SHP77 treated with DMSO at 0.1 percent for 48 hours (cell line): ENCODE measurements around the gene MED12L.
"Not testable (repeated sequence)": the region's sequence is repeated elsewhere in the genome, so short reads cannot be mapped to it uniquely, and the experiment has no call there.

Experiments used
- DNase-seq: peaks from one replicate; lab custom pipeline; 2025; lab: John Stamatoyannopoulos, UW

MED12L gene

DNA sequence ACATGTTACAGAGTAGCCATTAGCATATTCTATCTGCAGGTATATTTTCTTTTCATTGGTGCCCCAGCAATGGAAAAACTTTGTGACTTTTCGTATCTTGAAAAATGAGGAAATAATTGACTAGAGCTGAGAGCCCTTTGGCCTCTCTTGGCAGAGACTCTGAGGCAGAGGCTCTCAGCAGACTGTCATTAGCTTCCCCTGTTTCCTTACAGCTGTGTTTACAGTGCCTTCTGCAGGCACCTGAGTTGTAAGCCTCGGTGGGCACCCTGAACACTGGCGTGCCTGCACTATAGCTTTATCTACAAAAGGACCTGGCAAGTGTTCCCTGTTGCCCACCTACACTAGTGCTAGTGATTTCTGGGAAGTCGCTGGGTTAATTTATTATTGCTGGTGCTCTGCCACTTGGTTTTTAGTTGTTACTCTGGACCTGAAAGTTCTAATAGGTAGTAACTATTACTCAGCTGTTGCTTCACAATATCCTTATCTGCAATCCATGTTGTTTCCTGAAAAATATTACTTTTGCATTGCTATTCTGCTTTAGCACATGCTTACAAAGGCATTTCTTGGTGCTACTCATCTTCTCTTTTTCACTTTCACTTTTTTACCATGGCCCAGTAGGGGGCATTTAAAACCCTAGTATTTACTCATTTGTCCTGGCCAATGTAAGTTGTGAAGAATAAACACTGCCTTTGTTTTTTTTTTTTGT is 125.4 kb downstream of the MED12L start:
- no peak for DNase-seq

DNA sequence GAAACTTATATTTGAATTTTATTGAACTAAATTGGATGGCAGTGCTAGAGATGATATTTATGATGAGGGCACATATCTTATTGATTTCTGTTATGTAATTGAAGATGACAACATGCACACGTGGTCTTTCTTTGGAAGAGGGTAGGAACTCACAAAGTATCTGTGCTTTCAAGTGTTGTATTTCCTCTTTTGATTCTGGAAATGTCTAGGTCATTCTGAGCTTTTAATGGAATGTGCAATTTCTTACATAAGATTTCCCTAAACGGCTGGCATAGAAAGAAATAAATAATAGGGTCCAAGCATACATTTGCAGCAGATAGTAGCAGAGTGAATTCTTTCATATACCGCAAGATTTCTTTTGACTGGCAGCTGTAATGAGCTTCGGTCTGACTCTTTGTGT is 127.7 kb downstream of the MED12L start:
- DNase-seq = no peak

DNA sequence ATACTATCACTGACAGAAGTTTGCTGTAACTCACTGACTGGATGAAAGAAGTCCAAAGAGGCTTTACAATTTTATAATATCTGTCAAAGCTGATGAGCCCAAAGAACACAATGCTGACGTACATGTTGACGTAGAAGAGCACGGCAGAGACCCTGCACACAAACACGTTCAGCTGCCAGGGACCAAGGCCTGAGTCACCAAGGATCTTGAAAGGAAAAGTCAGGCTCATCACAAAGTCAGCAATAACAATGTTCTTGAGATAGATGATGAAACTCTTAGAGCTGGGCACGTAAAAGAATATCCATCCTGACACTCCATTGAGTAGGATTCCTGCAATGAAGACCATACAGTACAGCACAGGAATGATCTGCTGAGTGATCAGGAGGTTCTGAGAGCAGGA is 128.4 kb downstream of the MED12L start:
- DNase-seq = no peak

DNA sequence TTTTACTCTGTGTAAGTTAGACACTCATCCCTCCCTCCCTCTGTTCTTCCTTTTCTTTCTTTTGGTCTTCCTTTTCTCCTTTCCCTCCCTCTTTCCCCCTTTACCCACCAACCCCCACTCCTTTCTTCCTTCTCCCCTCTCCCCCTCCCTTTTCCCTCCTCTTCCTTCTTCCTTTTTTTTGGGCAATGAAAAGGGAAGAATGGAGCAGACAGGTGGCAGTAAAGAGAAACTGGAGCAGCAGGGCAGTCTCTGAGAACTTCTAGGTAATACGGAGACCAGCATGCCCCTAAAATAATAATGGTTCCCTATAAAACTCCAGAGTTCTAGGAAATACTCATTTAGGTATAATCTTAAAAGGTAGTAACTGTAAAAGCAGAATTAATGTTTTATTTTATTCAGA is 129.0 kb downstream of the MED12L start:
- DNase-seq = no peak

DNA sequence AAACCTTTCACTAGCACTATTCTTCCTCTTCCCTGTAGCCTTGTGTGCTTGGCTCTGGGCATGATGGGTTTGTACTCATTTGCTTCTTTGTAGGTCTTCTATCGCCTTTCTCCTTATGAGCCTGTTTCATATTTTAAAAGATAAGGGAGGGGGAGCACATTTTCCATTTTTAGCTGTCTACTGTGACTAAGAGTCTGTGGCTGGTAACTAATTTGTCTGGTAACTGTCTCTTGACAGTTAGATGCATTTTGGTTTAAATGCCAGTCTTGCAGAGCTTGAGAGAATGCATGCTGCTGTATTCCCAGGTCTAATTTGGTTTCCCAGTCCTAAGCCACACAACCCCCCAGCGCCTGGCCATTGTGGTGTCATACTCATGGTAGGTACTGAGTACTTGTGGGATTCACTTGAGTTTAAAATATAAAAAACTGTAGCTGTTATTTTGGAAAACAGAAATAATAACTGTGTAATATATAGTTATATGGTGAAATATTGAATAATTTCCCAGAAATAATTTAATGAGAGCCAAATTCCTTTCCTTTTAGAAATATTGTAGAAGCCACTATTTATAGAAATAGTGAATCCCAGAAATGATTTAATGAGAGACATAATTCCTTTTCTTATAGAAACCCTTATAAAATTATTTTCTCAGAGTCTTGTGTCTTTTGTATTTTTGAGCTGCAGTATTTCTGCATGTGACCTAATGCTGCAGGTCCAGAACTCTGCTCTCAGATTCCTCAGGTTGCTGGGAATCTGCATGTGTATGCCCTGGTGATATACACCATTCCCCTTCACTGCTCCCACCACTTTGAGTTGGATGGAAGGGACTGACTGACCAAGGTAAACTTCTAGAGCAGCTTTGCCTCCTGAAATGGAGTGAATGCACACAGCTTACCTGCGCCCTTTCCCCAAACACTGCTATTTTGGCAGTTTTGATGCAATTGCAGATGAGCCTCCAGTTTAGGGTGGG is 131.5 kb downstream of the MED12L start:
- DNase-seq = no peak

DNA sequence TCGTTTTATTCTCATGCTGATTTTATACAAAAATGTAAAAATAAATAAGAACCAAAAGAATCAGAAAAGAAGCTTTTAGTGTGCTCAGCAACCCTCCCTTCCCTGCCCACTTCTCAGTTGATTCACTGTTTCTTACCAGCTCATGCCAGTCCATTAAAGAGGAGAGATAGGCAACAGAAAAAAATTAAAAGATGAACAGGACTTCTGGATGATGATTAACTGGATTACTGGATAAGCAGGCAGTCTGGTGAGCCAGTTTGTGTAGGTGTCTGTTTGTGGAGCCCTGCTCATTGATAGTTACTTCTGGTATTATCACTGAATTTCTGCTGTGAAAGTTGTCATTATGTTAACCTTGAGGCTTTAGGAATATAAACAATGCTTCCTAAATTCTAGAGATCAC is 132.7 kb downstream of the MED12L start:
- no peak for DNase-seq

DNA sequence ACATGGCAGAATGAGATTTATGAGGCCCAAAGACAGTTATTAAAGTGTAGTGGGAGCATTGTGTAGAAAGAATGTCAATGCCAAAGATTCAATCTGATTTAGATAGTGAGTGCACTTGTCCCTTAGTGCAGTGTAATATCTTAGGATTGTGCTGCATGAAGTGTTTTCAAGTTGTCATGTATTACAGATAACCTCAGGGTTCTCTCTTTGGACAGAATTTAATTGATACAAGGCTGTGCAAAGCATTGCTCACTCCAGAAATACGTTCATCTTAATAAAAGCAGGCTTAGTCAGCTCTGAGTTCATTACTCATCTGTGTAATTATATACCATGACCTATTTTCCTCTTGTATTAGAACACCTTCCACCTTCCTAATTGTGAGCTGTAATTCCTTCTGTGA is 133.6 kb downstream of the MED12L start:
- no peak for DNase-seq

DNA sequence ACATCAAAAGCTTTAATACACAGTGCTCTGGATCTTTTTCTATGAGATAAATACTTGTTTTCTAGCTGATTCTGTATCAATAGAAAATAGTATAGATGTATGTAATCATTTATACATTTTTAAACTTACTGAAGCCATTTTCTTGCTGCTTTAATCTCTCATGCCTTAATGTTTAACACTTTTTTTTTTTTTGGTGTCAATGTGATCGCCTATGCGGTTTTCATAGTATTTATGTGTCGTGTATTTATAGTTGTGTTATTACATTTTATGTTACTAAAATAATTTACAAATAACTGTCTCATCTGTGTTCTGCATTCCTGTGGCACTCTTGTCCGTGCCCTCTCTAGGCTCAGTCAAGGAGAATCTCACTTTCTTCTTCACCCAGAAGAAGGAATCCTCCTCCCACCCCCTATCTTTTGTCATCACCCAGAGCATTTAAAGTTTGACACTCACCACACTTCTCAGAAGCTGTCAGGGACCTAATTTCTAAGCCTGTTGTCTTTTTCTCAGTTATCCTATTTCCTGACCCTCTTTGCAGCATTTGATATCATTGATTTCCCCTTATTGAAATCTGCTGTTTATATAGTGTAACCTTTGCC is 138.9 kb downstream of the MED12L start:
- no peak for DNase-seq

DNA sequence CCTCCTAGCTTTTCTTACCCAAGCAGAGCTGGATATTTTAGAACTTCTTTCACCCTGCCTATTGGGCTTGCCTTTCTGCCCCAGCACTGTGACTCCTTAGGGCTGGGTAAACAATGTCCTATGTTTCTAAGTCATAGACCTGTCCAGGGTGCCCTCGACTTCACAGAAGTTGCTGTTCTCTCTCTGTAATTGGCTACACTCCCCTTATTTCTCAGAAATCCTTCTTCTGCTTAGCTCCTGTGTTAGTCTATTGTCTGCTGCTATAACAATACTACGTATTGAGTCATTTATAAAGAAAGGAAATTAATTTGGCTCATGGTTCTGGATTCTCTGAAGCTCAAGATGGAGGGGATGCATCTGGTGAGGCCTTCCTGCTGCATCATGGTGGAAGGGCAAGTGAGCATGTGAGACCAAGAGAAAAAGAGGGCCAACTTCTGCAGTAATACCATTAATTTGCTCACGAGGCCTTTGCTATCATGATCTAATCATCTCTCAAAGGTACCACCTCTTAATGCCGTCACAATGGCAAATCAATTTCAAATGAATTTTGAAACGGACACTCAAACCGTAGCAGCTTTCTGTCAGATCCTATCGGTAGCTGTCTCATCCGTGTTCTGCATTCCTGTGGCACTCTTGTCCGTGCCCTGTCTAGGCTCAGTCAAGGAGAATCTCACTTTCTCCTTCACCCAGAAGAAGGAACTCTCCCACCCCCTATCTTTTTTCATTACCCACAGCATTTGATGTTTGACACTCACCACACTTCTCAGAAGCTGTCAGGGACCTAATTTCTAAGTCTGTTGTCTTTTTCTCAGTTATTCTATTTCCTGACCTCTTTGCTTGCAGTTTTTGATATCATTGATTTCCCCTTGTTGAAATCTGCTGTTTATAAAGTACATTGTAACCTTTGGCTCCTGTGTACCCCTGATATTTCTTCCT is 139.8 kb downstream of the MED12L start:
- no peak for DNase-seq

DNA sequence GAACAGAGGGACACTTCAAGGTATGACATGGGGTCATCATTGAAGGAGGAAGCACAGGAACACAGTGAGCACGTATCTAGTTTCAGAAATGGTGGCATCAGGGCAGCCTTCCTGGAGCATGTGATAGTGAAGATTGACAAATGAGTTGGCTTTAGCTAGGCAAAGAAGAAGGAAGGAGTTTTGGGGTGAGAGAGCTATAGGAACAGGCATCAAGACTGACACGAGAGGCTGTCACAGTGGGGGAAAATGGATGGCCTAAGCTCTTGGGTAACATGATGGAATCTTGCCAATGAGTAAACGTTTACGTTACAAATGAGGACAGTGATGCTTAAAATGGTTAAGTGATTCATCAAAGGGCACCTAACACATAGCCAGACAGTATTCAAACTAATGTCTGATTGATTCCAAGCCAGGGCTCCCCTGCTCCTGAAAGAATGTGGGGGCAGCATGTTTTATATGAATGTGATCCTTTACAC is 140.7 kb downstream of the MED12L start:
- DNase-seq = no peak

DNA sequence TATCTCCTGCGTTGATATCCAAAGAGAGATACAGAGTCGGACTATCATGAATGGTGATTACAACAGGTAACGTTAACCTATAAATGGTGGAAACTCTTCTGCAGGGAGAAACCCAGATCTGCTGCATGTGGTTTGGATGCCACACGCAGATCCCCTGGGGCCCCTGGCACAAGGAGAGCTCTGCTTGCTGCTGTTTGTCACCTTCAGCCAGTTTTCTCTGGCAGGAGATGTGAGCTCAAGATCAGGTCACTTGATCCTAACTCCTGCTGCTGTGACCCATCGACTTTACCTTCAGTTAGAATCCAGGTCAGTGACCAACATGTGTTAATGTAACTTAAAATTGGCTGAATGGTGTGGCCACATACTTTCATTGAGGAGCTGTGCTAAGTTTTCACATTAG is 141.4 kb downstream of the MED12L start:
- no peak for DNase-seq

DNA sequence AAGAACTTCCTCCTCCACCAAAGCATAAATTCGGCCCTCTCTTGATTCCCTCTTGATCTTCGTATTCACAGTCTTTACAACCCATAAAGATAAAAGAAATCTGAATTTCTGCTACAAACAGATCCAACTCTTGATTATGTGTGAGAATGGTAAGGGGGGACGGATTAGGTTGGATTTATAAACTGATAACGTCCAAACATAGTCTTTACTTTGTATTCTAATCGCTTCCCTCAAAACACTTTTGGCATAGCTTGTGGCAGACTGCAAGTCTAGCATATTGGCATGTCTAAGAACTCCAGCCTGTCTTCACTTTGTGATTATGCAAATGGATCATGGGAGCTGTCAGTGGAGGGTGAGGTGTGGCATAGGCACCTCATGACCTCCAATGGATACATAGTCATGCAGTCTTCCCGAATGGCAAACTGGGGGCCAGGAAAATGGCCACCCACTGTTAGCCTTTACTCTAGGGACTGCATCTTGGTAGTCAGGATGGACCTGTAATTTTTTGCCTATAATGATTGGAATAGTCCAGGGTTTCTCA is 141.9 kb downstream of the MED12L start:
- no peak for DNase-seq

DNA sequence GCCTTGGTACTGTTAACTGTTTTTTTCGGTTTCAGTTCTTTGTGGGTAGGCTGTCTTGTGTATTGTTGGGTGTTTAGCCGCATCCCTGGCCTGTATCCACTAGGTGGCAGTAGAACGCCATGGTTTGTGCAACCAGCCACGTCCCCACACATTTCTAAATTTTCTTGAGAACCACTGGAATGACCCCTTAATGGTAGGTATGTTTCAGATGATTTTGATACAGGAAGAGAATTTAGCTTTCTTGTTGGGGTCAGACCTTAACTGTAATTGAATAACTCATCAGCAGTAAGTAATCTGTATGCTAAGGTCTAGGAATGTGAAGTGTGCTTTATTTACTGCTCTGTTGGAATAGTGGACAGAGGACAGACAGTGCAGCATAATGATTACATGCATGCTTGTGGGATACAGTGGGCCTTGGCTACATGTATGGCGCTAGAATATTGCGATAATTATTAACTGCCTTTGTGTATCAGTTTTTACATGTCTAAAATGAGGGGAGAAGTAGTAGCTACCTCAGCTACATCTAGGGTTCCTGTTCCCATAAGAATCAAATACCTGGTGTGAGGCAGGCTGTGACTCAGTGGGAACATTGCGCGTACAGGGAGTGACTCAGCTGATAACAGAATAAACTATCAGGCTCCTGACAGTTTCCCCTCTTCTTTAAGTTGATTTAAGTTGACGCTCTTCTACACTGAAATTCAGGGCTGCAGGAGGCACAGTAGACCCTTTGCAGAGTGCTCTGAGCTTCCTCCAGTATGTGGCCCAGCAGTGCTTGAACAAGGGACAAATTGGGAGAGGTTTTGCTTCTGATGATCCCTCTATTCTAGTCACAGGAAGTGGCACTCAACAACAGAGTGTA is 142.6 kb downstream of the MED12L start:
- DNase-seq = no peak

DNA sequence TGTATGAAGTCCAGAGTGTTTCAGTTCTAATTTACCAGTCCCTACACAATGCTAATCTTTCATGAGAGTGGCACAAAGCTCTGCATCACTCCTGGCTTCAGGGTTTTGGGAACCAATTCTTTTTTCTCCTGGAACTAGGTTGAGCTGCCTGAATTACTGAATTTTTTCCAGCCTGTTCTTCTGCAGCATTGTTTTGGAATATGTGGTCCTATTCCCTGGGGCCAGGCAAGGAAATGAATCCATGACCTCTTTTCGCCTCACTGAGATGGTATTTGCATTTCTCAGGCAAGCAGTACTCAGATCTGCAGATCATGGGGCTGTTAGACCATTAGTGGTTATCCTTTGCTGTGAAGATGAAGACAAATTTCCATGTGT is 143.2 kb downstream of the MED12L start:
- no peak for DNase-seq

DNA sequence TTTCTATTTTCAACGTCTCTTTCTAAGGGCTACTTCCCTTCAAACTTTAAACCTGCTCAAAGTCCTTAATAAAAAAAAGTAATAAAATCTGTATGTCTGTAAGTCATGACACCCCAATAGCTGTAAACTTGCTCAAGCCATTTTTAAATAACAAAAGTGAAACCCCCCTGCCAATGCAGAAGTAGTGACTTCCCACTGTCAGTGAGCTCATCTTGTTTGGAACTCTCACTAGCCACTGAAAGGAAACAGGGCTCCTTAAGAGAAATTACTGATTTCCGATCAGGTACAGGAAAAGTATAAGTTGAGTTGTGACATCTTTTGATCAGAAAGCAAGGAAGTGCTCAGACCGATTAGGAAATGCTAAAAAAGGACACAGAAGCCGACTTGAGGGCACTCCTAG is 145.2 kb downstream of the MED12L start:
- no peak for DNase-seq

DNA sequence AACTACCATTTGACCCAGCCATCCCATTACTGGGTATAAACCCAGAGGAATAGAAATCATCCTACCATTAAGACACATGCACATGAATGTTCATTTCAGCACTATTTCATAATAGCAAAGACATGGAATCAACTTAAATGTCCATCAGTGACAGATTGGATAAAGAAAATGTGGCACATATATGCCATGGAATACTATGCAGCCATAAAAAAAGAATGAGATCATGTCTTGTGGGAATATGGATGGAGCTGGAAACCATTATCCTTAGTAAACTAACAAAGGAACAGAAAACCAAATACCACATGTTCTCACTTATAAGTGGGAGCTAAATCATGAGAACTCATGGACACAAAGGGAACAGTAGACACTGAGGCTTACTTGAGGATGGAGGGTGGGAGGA is 146.9 kb downstream of the MED12L start:
- not testable (repeated sequence) for DNase-seq

DNA sequence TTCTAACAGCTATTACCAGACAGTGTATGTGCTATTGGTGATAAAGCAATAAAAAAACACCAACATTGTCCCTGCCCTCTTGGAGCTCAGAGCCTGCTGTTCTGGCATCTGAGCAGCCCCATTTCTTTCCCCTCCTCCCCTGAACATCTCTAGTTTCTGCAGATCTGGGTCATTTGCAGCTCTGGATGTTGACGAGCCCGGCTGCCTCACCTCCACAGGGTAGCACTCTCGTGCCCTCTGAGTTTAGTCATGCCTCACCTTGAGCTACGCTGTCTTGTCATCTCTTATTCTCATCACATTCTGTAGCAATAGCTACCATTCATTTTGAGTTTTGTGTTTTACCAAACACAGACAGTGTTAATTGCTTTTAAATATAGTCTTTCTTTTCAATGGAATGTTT is 147.5 kb downstream of the MED12L start:
- no peak for DNase-seq

DNA sequence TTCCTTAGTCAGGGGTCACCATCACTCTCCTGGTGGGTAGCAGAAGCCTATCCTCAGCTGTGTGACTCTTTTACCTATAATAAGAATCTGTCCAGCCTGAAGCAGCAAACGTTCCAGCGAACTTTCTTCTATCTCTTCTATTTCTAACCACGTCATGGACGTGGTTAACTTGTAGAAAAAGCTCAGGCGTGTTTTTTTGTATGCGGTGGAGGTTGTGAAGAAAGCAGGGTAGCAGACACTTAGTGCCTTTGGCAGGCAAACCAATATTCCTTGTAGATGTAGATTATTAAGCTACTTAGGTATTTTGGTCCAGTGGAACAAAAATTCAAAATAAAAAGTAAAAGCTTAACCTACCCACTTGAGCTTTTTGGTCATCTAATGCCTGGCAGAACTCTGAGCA is 149.4 kb downstream of the MED12L start:
- no peak for DNase-seq

DNA sequence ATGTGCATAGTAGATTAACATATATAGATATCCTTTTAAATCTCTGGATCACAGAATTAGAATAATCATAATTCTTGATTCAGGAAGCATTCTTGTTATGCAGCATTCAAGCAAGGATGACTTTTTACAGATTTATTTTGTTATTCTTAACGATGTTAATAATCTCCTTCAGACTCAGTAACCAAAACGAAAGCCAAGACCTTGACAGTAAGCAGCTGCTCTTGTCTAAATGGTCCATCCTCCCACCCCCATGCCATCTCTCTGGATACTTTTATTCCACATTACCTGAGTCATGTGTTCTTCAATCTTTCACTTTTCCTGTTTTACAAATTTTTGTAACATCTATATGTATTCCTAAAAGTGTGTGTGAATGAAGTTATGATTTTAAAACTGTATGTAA is 150.9 kb downstream of the MED12L start:
- no peak for DNase-seq

DNA sequence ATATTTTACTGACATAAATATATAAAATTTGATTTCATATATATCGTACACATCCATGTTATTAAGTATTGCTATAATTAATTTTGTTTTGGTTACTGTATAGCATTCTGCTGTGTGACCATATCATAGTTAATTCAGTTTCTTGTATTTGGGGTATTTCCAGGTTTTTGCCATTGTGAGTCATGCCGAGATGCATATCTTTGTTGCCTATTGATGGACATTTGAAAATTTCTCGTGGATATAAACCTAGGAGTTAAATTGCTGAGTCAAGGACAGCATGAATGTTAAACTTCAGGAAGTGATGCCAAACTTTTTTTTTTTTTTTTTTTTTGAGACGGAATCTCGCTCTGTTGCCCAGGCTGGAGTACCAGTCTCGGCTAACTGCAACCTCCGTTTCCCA is 151.3 kb downstream of the MED12L start:
- no peak for DNase-seq

DNA sequence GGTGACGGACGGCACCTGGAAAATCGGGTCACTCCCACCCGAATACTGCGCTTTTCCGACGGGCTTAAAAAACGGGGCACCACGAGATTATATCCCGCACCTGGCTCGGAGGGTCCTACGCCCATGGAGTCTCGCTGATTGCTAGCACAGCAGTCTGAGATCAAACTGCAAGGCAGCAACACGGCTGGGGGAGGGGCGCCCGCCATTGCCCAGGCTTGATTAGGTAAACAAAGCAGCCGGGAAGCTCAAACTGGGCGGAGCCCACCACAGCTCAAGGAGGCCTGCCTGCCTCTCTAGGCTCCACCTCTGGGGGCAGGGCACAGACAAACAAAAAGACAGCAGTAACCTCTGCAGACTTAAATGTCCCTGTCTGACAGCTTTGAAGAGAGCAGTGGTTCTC is 156.5 kb downstream of the MED12L start:
- not testable (repeated sequence) for DNase-seq
